ENCODE data around the gene SAXO1.

- no peak for TF ChIP-seq POLR2AphosphoS5 (IDR thresholded peaks at IDR 0.05)
- TF ChIP-seq POLR2A (IDR thresholded peaks at IDR 0.05): no peak
Observed at GRCh38 chr9:18969128-18969527, 63.9 kb downstream of the SAXO1 start.
